SJSA1 (cell line): ENCODE results near the gene BSN. TPM values are rescaled to one million over a fixed set of nuclear protein-coding genes. Genes with fewer than 3 reads are reported as not detected.

Source experiments
- DNase-seq, 2 experiments: peaks; one replicate each; pipeline ENCODE4 v3.0.0-alpha.2; 2015 to 2020; ENCODE audit warnings: low spot score in 2 of 2, low read depth in 1 of 2
- H3K27ac ChIP-seq: fragments of 250-450 bp; sonication (Bioruptor Pico); 2 replicates; pipeline ENCODE4 v1.5.1; 2020; ENCODE audit warnings: mild to moderate bottlenecking, moderate library complexity
- H3K27me3 ChIP-seq: fragments of 250-450 bp; sonication (Bioruptor Pico); replicated peaks from 2 replicates; pipeline ENCODE4 v1.5.1; 2020; ENCODE audit warnings: mild to moderate bottlenecking, moderate library complexity
- H3K36me3 ChIP-seq: fragments of 250-450 bp; sonication (Bioruptor Pico); 2 replicates; pipeline ENCODE4 v1.5.1; 2020; ENCODE audit warnings: mild to moderate bottlenecking
- H3K4me1 ChIP-seq: fragments of 250-450 bp; sonication (Bioruptor Pico); replicated peaks from 2 replicates; pipeline ENCODE4 v1.6.1; 2021; ENCODE audit warnings: mild to moderate bottlenecking
- H3K4me3 ChIP-seq: fragments of 250-450 bp; sonication (Bioruptor Pico); 2 replicates; pipeline ENCODE4 v1.5.1; 2020; ENCODE audit warnings: mild to moderate bottlenecking
- H3K9me3 ChIP-seq: fragments of 250-450 bp; sonication (Bioruptor Pico); replicated peaks from 2 replicates; pipeline ENCODE4 v1.5.1; 2020; ENCODE audit warnings: mild to moderate bottlenecking
- total RNA-seq: library from RNA; depleted of rRNA; stranded (reverse); fragments of >200 nt; shearing (Covaris generic); gene quantifications from 2 replicates; pipeline ENCODE4 v1.2.3, GENCODE V29; 2014

The BSN gene
- total RNA-seq, 1 experiment from 2014 or later, result 0.05 TPM

DNA sequence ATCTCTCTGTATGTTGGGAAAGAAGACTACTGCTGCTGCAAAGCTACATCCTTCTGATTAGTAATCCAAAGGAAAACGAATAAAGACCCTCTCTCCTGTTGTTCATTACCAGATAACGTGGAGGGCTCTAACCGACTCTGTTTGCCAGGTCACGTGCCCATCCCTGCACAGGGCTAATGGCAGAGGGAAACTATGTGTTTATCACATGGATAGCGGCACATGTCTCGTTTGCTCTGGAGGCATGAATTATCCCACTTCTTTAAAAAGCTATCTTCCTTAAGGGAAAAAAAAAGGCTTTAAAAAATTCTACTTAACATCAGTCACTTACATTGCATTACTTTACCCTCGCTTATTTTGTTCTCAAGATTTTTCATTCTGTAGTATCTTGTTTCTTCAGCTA, 87.0 kb downstream of the BSN start:
- no peaks in the 10 kb centered on the region for H3K36me3 ChIP-seq
- H3K27me3 ChIP-seq, result no peaks in the 10 kb centered on the region
- no peak overlapping the region for H3K27ac ChIP-seq
- DNase-seq, result no peak
- H3K4me1 ChIP-seq, result peaks cover 7% of the 10 kb centered on the region
- no peak overlapping the region for H3K4me3 ChIP-seq
- H3K9me3 ChIP-seq, result no peaks in the 10 kb centered on the region

GRCh38 chr3:49641921-49642707, 87.8 kb downstream of the BSN start:
- Histone ChIP-seq H3K4me1 (peaks cover 7% of the 10 kb centered on the region), H3K4me3 (no peak overlapping the region), H3K9me3 (no peaks in the 10 kb centered on the region), H3K27me3 (no peaks in the 10 kb centered on the region), H3K27ac (no peak overlapping the region), H3K36me3 (no peaks in the 10 kb centered on the region)
- no peak for DNase-seq

GRCh38 chr3:49642708-49643145, 88.5 kb downstream of the BSN start:
- H3K27me3 ChIP-seq, result no peaks in the 10 kb centered on the region
- peaks cover 7% of the 10 kb centered on the region for H3K4me1 ChIP-seq
- no peaks in the 10 kb centered on the region for H3K36me3 ChIP-seq
- no peak overlapping the region for H3K27ac ChIP-seq
- no peak overlapping the region for H3K4me3 ChIP-seq
- DNase-seq, result no peak
- no peaks in the 10 kb centered on the region for H3K9me3 ChIP-seq

- Histone ChIP-seq H3K4me1 (no peaks in the 10 kb centered on the region), H3K27ac (no peak overlapping the region), H3K36me3 (no peaks in the 10 kb centered on the region), H3K9me3 (no peaks in the 10 kb centered on the region), H3K27me3 (no peaks in the 10 kb centered on the region), H3K4me3 (no peak overlapping the region)
- DNase-seq, result no peak
These were observed 90.4 kb downstream of the BSN start for GRCh38 chr3:49644684-49645083.

DNA sequence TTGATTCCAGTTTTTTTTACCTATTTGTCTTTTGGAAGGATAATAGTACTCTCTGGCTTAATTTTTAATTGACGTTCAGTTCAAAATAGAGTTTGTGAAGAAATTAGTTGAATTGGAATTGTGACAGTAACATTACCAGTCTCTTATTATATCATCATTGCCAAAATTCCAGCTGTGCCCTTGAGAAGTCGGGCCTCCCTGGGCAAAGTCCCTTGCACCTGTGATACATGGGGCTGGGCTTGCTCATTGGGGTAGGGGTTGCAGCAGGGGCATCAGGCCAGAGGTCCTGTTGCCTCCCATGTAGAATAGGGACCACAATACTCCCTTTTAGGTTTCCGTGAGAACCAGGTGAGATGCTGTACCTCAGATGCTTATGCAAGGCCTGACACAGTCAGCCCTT, 92.0 kb downstream of the BSN start:
- no peaks in the 10 kb centered on the region for H3K36me3 ChIP-seq
- DNase-seq, result no peak
- H3K4me1 ChIP-seq, result no peaks in the 10 kb centered on the region
- H3K9me3 ChIP-seq, result no peaks in the 10 kb centered on the region
- H3K4me3 ChIP-seq, result no peak overlapping the region
- no peaks in the 10 kb centered on the region for H3K27me3 ChIP-seq
- H3K27ac ChIP-seq, result no peak overlapping the region

GRCh38 chr3:49647741-49648140, 93.5 kb downstream of the BSN start:
- Histone ChIP-seq H3K4me1 (no peaks in the 10 kb centered on the region), H3K27me3 (no peaks in the 10 kb centered on the region), H3K27ac (no peak overlapping the region), H3K4me3 (no peak overlapping the region), H3K9me3 (no peaks in the 10 kb centered on the region), H3K36me3 (no peaks in the 10 kb centered on the region)
- DNase-seq, result no peak

GRCh38 chr3:49648354-49649019, 94.2 kb downstream of the BSN start:
- Histone ChIP-seq H3K4me1 (no peaks in the 10 kb centered on the region), H3K9me3 (no peaks in the 10 kb centered on the region), H3K36me3 (no peaks in the 10 kb centered on the region), H3K27ac (no peak overlapping the region), H3K27me3 (no peaks in the 10 kb centered on the region), H3K4me3 (no peak overlapping the region)
- no peak for DNase-seq

GRCh38 chr3:49649576-49649975, 95.3 kb downstream of the BSN start:
- no peak for DNase-seq
- H3K36me3 ChIP-seq, result no peaks in the 10 kb centered on the region
- no peaks in the 10 kb centered on the region for H3K27me3 ChIP-seq
- no peak overlapping the region for H3K27ac ChIP-seq
- no peak overlapping the region for H3K4me3 ChIP-seq
- H3K9me3 ChIP-seq, result no peaks in the 10 kb centered on the region
- no peaks in the 10 kb centered on the region for H3K4me1 ChIP-seq

- H3K9me3 ChIP-seq, result no peaks in the 10 kb centered on the region
- H3K27me3 ChIP-seq, result no peaks in the 10 kb centered on the region
- H3K4me1 ChIP-seq, result no peaks in the 10 kb centered on the region
- no peaks in the 10 kb centered on the region for H3K36me3 ChIP-seq
- no peak overlapping the region for H3K4me3 ChIP-seq
- no peak overlapping the region for H3K27ac ChIP-seq
- no peak for DNase-seq
These were observed 95.9 kb downstream of the BSN start for GRCh38 chr3:49650177-49650576.

- H3K4me1 ChIP-seq, result no peaks in the 10 kb centered on the region
- H3K4me3 ChIP-seq, result no peak overlapping the region
- H3K27me3 ChIP-seq, result no peaks in the 10 kb centered on the region
- H3K27ac ChIP-seq, result no peak overlapping the region
- no peak for DNase-seq
- no peaks in the 10 kb centered on the region for H3K36me3 ChIP-seq
- H3K9me3 ChIP-seq, result no peaks in the 10 kb centered on the region
These were observed 96.4 kb downstream of the BSN start for GRCh38 chr3:49650637-49651036.

DNA sequence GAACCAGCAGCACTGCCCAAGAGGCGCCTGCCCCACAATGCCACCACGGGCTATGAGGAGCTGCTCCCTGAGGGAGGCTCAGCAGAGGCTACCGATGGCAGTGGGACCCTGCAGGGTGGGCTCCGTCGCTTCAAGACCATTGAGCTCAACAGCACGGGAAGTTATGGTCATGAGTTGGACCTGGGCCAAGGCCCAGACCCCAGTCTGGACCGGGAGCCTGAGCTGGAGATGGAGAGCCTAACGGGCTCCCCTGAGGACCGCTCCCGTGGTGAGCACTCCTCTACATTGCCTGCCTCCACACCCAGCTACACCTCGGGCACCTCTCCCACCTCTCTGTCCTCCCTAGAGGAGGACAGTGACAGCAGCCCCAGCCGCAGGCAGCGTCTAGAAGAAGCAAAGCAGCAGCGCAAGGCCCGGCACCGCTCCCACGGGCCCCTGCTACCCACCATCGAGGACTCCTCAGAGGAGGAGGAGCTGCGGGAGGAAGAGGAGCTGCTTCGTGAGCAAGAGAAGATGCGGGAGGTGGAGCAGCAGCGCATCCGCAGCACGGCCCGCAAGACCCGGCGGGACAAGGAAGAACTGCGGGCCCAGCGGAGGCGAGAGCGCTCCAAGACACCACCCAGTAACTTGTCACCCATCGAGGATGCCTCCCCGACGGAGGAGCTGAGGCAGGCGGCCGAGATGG, 98.1 kb downstream of the BSN start:
- no peak for DNase-seq
- Histone ChIP-seq H3K9me3 (no peaks in the 10 kb centered on the region), H3K27me3 (no peaks in the 10 kb centered on the region), H3K27ac (no peak overlapping the region), H3K36me3 (no peaks in the 10 kb centered on the region), H3K4me3 (no peak overlapping the region), H3K4me1 (no peaks in the 10 kb centered on the region)

DNA sequence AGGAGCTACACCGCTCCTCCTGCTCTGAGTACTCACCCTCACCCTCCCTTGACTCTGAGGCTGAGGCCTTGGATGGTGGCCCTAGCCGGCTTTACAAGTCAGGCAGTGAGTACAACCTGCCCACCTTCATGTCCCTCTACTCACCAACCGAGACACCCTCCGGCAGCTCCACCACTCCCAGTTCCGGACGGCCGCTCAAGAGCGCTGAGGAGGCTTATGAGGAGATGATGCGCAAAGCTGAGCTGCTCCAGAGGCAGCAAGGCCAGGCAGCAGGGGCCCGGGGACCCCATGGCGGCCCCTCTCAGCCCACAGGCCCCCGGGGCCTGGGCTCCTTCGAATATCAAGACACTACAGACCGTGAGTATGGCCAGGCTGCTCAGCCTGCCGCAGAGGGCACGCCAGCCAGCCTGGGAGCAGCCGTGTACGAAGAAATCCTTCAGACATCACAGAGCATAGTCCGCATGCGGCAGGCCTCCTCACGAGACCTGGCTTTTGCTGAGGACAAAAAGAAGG, 98.7 kb downstream of the BSN start:
- DNase-seq, result no peak
- Histone ChIP-seq H3K27ac (no peak overlapping the region), H3K4me1 (no peaks in the 10 kb centered on the region), H3K27me3 (no peaks in the 10 kb centered on the region), H3K36me3 (no peaks in the 10 kb centered on the region), H3K9me3 (no peaks in the 10 kb centered on the region), H3K4me3 (no peak overlapping the region)

DNA sequence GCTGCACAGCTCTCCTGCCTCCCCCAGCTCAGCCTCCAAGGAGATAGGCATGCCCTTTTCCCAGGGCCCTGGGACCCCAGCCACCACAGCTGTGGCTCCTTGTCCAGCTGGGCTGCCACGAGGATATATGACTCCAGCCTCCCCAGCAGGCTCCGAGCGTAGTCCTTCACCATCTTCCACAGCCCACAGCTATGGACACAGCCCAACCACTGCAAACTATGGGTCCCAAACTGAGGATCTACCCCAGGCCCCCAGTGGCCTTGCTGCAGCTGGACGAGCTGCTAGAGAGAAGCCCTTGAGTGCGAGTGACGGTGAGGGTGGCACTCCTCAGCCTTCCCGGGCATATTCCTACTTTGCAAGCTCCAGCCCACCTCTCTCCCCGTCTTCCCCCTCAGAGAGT, 99.3 kb downstream of the BSN start:
- Histone ChIP-seq H3K27me3 (no peaks in the 10 kb centered on the region), H3K4me1 (no peaks in the 10 kb centered on the region), H3K4me3 (no peak overlapping the region), H3K9me3 (no peaks in the 10 kb centered on the region), H3K27ac (no peak overlapping the region), H3K36me3 (no peaks in the 10 kb centered on the region)
- no peak for DNase-seq
